GM18861 (cell line): ENCODE results near the gene ARGFX.
"Not testable (repeated sequence)": the region's sequence is repeated elsewhere in the genome, so short reads cannot be mapped to it uniquely, and the experiment has no call there.

ENCODE experiments used
- ATAC-seq: cut with Tn5 transposase; IDR thresholded peaks from one replicate; pipeline ENCODE4 v1.9.1; 2021; ENCODE audit not compliant: unreplicated experiment

ARGFX gene

GRCh38 chr3:121598564-121598963 lies 30.8 kb downstream of the ARGFX start:
- no peak for ATAC-seq

GRCh38 chr3:121599900-121600299 lies 32.2 kb downstream of the ARGFX start:
- ATAC-seq = not testable (repeated sequence)

GRCh38 chr3:121601212-121601812 lies 33.6 kb downstream of the ARGFX start:
- no peak for ATAC-seq

- no peak for ATAC-seq
These were observed 37.0 kb downstream of the ARGFX start for GRCh38 chr3:121604759-121605158.

GRCh38 chr3:121606106-121606505 lies 38.4 kb downstream of the ARGFX start:
- no peak for ATAC-seq
